ENCODE data around the gene SRSF5.

GRCh38 chr14:69812711-69813110 is 45.8 kb downstream of the SRSF5 start:
- TF ChIP-seq POLR2A (IDR thresholded peaks at IDR 0.05; ENCODE audit: low read depth, low read length) (no peak), TAF1 (IDR thresholded peaks at IDR 0.05; ENCODE audit: borderline replicate concordance, low read depth, low read length) (no peak)
